Choroid plexus epithelial cell (primary cell): ENCODE measurements around the gene SLC34A3.

ENCODE experiments used
- DNase-seq: peaks from one replicate; pipeline ENCODE4 v3.0.0-alpha.2; 2010; ENCODE audit warnings: low read depth
- H3K4me3 ChIP-seq: 2 replicates; pipeline ENCODE4 v1.5.1; 2011; ENCODE audit warnings: low read depth, mild to moderate bottlenecking, control low read depth, low read length, moderate library complexity
- TF ChIP-seq, protein P1 (sequence below): conservative IDR thresholded peaks from 2 replicates; pipeline ENCODE4 v1.5.1; 2011; ENCODE audit warnings: low read depth, mild to moderate bottlenecking, control low read depth, inconsistent platforms, low read length, moderate library complexity

SLC34A3 gene

DNA sequence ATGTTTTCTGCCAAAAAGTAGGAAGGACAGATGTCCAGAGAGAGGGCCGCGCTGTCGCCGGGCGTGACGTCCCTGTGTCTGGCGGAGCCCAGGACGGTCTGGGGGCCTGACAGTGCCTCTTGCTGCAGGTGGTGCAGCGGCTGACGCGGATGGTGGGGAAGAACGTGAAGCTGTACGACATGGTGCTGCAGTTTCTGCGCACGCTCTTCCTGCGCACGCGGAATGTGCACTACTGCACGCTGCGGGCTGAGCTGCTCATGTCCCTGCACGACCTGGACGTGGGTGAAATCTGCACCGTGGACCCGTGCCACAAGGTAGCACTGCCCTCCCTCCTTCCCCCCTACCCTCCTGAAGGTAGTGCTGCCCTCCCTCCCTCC is 32.2 kb downstream of the SLC34A3 start:
- H3K4me3 ChIP-seq = no peak overlapping the region
- TF ChIP-seq, protein P1, sequence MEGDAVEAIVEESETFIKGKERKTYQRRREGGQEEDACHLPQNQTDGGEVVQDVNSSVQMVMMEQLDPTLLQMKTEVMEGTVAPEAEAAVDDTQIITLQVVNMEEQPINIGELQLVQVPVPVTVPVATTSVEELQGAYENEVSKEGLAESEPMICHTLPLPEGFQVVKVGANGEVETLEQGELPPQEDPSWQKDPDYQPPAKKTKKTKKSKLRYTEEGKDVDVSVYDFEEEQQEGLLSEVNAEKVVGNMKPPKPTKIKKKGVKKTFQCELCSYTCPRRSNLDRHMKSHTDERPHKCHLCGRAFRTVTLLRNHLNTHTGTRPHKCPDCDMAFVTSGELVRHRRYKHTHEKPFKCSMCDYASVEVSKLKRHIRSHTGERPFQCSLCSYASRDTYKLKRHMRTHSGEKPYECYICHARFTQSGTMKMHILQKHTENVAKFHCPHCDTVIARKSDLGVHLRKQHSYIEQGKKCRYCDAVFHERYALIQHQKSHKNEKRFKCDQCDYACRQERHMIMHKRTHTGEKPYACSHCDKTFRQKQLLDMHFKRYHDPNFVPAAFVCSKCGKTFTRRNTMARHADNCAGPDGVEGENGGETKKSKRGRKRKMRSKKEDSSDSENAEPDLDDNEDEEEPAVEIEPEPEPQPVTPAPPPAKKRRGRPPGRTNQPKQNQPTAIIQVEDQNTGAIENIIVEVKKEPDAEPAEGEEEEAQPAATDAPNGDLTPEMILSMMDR = no peak
- no peak for DNase-seq

DNA sequence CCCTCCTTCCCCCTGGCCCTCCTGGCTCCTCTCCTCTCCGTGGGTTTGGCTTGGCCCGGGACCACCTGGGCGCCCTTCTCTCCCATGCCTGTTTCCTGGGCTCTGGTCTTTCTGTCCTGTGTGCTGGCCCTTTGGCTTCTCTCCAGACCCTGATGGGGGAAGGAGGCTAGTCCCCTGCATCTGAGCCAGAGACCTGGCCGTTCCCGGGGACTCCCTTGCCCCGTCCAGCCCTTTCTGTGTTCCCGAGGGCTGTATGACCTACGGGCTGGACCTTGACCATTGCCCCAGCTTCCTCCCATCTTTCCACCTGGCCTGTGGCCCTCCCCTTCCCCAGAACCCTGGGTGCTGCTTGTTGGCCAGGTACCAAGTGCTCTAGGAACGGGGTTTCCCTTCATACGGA is 32.8 kb downstream of the SLC34A3 start:
- TF ChIP-seq, protein P1 = no peak
- DNase-seq = no peak
- no peak overlapping the region for H3K4me3 ChIP-seq

DNA sequence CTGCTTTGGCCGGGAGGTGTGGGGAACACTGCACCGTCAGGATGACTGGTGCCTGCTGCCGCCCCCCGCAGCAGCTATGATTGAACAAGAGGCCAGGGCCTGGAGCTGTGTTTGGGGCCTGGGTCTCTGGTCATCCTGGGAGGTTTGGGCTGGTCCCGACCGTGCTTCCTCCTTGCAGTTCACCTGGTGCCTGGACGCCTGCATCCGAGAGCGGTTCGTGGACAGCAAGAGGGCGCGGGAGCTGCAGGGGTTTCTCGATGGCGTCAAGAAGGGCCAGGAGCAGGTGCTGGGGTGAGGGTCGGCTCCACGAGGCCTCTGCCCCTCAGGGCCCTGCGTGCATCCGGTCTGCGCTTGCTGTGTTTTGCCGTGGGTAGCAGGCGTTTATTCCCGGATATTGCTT is 33.4 kb downstream of the SLC34A3 start:
- DNase-seq = no peak
- H3K4me3 ChIP-seq = no peak overlapping the region
- TF ChIP-seq, protein P1 = no peak

DNA sequence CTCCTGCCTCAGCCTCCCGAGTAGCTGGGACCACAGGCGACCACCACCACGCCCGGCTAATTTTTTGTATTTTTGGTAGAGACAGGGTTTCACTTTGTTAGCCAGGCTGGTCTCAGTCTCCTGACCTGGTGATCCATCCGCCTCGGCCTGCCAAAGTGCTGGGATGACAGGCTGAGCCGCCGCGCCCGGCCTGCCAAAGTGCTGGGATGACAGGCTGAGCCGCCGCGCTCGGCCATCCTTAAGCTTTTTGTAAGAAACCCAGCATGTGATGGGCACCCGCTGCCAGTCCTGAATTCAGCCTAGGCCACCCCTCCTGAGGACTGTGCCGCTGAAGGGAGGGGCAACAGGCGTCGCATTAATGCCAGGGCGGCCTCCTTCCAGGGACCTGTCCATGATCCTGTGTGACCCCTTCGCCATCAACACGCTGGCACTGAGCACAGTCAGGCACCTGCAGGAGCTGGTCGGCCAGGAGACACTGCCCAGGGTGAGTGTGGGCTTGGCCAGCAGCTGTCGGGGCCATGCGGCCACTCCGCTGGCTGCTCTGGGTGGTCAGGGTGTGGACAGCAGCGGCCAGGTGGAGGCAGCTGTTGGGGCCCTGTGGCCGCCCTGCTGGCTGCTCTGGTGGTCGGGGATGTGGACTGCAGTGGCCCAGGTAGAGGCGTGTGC is 34.9 kb downstream of the SLC34A3 start:
- DNase-seq = no peak
- no peak overlapping the region for H3K4me3 ChIP-seq
- TF ChIP-seq, protein P1 = no peak

DNA sequence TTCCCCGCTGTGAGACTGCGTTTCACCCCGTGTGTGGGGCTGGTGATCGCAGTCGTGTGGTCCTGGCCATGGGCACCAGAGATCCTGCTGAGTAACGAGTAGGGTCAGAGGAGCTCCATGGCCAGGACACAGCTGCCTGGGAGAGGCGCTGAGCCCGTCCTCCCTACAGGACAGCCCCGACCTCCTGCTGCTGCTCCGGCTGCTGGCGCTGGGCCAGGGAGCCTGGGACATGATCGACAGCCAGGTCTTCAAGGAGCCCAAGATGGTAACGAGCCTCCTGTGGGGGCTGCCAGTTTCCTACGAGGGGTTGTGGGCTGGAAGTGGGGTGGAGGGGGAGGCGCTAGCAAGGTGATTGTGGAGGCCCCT is 35.4 kb downstream of the SLC34A3 start:
- DNase-seq = no peak

DNA sequence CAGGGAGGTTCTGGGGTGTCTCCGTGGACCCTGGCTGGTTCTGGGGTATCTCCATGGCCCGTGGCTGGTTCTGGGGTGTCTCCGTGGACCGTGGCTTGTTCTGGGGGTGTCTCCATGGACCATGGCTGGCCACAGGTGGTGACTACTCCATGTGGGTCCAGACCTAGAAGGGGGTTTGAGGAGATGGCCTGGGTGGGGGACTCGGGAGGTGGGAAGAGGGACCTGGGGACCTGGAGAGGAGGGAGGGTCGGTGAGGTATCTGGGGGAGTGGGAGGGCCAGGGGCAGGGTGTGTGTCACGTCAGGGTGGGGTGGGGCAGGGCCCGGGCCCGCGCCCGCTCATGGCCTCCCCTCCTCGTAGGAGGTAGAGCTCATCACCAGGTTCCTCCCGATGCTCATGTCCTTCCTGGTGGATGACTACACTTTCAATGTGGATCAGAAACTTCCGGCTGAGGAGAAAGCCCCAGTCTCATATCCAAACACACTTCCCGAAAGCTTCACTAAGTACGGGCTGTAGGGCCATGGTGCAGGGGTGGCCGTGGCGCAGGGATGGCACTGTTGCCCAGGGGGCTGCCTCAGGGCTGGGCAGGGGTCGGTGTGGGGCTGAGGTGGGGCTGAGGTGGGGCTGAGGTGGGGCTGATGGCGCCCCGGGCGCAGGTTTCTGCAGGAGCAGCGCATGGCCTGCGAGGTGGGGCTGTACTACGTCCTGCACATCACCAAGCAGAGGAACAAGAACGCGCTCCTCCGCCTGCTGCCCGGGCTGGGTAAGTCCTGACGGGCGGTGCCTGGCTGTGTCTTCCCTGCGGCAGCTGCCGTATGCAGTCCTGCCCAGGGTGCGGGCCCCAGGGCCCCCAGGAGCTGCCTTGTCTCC is 36.1 kb downstream of the SLC34A3 start:
- DNase-seq = no peak
- TF ChIP-seq, protein P1 = no peak
- no peak overlapping the region for H3K4me3 ChIP-seq

More for the DNA sequence above, 35.4 kb downstream of the SLC34A3 start:
- no peak overlapping the region for H3K4me3 ChIP-seq
- TF ChIP-seq, protein P1 = no peak
